Fibroblast of the aortic adventitia (primary cell): ENCODE data around the gene ABHD13. TPM values are rescaled to one million over a fixed set of nuclear protein-coding genes. Genes with fewer than 3 reads are reported as not detected.
"Not testable (repeated sequence)": the region's sequence is repeated elsewhere in the genome, so short reads cannot be mapped to it uniquely, and the experiment has no call there.

ENCODE experiments used
- DNase-seq: peaks from one replicate; pipeline ENCODE4 v3.0.0-alpha.2; 2010; ENCODE audit warnings: low read depth
- H3K4me3 ChIP-seq: 2 replicates; pipeline ENCODE4 v1.5.1; 2011; ENCODE audit warnings: low read depth, mild to moderate bottlenecking, control low read depth, low read length, moderate library complexity
- total RNA-seq: library from RNA; depleted of rRNA; stranded (reverse); fragments of >200 nt; gene quantifications from 2 replicates; pipeline ENCODE4 v1.2.3, GENCODE V29; 2012; ENCODE audit warnings: low replicate concordance
- TF ChIP-seq, protein P1 (sequence below): IDR thresholded peaks from 2 replicates; pipeline ENCODE4 v1.5.1; 2011; ENCODE audit warnings: mild to moderate bottlenecking, low read length, control low read depth, inconsistent platforms; ENCODE audit not compliant: insufficient read depth

The ABHD13 gene
- total RNA-seq, 1 donor: 10.2 TPM

DNA sequence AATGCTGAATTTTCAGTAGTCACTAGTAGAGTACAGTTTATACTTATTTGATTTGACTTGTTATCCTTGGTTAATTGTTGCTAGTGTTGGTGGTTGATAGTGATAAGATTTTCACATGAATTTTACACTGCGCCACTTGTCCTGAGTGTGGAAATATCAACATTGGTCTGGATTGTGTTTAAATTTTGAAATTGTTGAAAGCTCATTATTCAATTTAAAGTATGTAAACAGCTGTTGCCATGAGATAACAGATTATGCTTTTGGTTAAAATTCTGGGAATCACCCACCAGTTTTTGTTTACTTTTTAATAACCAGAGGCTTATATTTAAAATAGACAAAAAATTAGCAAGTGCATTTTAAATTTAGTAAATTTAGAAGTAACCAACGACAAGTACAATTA lies 39.1 kb downstream of the ABHD13 start:
- H3K4me3 ChIP-seq: no peak overlapping the region
- no peak for DNase-seq
- TF ChIP-seq, protein P1, sequence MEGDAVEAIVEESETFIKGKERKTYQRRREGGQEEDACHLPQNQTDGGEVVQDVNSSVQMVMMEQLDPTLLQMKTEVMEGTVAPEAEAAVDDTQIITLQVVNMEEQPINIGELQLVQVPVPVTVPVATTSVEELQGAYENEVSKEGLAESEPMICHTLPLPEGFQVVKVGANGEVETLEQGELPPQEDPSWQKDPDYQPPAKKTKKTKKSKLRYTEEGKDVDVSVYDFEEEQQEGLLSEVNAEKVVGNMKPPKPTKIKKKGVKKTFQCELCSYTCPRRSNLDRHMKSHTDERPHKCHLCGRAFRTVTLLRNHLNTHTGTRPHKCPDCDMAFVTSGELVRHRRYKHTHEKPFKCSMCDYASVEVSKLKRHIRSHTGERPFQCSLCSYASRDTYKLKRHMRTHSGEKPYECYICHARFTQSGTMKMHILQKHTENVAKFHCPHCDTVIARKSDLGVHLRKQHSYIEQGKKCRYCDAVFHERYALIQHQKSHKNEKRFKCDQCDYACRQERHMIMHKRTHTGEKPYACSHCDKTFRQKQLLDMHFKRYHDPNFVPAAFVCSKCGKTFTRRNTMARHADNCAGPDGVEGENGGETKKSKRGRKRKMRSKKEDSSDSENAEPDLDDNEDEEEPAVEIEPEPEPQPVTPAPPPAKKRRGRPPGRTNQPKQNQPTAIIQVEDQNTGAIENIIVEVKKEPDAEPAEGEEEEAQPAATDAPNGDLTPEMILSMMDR: no peak

DNA sequence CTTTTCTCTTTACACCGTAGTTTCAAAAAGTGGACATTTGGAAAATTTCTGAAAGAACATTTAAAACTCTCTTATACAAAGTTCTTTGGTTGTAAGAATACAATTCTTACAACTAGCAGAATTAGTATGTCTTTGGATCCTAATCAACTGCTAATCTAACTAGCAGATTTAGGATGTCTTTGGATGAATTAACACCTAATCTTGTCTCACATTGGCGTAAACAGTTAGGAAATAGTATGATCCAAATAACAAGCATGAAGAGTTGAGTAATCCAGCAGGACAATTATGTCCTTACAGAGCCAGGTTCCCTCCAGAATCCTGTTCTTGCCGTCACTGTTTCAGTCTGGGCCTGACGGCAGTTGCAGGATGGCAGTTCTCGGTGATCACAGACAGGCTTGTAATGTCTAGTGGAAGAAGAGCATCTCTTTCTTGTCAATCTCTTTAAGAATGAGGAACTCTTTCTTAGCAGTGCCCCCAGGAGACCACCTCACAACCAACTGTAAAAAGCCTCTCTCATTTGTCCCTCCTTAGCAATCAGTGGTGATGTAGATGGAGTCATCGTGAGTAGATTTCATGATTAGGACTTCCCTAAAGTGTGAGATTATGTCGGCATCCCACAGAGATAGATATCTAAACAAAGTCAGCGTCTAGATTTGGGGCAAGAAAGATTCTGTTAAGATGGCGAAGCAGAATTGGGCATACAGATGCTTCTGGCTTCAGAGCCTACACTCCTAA lies 45.6 kb downstream of the ABHD13 start:
- TF ChIP-seq, protein P1: no peak
- H3K4me3 ChIP-seq: no peak overlapping the region
- no peak for DNase-seq

DNA sequence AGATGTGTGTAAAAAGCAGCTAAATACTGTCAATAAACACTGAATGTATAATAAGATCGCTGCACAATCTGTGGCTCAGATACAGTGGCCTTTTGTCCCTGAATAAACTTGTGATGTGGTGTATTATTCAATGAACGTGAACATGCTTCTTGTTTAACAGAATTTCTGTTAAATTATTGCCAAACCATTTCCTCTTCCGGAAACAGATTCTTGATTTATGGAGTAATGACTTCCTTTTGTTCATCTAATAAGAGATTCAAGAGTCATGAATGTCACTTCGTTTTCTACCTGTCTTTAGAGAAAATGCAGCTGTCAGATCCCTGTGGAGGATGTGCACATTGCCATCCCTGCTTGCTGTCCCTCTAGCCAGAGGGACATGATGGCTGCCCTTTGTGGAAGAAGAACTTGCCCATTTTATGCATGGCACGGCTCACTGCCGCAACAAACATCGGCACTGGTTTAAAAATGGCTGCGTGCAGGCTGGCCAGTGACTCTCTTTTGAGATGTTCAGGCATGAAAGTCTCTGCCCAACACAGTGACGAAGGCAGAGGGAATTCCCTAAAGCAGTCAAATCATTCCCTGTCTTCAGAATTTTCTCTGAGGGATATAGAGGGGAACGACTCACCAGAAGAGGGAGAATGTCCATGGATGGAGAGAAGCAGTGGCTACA lies 48.3 kb downstream of the ABHD13 start:
- no peak overlapping the region for H3K4me3 ChIP-seq
- TF ChIP-seq, protein P1: no peak
- DNase-seq: no peak

DNA sequence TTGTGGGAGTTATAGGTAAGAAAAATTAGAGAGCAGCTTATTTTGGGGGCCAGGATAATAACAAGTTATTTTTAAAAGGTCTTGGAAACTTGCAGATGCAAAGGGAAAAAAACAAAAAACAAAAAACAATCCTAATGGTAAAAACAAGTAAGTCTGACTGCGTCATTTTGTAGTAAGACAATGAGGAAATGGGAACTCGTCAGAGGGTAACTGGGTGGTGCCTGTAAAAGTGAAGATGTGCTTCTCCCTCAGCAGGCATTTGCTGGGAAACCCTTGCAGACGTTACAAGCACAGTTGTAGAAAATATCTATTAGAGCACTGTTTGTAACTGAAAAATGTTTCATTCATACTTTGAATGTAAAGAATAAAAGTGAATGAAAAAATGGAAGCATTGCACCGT lies 49.2 kb downstream of the ABHD13 start:
- TF ChIP-seq, protein P1: no peak
- H3K4me3 ChIP-seq: no peak overlapping the region
- no peak for DNase-seq

DNA sequence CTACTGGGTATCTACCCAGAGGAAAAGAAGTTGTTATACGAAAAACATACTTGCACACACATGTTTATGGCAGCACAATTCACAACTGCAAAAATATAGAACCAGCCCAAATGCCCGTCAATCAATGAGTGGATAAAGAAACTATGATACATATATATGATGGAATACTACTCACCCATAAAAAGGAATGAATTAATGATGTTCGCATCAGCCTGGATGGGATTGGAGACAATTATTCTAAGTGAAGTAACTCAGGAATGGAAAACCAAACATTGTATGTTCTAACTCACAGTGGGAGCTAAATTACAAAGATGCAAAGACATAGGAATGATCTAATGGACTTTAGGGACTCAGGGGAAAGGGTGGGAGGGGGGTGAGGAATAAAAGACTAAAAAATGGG lies 49.7 kb downstream of the ABHD13 start:
- not testable (repeated sequence) for DNase-seq, H3K4me3 ChIP-seq

DNA sequence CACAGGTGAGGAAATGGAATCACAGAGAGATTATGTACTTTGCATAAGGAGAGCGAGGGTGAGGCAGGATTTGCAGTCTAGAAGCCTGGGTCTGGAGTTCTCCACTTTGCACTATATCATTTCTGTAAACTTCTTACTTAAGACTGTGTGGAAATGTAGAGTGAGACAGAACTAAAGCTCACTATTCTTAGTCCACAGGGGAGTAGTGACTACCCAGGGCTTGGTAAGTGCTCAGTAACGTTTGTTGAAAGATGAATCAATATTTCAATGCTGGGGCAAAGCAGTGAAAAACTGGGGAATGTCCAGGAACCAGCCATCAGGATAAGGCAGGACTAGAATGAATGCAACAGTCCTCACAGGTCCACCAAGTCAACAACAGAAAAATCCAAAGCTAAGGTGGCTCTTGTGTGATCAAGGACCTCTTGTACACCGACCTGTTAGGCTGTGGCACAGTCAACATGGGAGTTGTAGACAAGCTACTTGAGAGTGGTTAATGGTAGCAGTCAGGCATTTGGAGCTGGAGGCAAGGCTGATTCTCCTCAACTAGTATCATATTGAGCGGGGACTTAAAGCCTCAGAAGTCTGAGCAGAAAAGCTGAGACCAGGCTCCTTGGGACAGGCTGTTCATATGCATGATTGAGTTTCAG lies 50.4 kb downstream of the ABHD13 start:
- DNase-seq: no peak
- H3K4me3 ChIP-seq: no peak overlapping the region
- TF ChIP-seq, protein P1: no peak

DNA sequence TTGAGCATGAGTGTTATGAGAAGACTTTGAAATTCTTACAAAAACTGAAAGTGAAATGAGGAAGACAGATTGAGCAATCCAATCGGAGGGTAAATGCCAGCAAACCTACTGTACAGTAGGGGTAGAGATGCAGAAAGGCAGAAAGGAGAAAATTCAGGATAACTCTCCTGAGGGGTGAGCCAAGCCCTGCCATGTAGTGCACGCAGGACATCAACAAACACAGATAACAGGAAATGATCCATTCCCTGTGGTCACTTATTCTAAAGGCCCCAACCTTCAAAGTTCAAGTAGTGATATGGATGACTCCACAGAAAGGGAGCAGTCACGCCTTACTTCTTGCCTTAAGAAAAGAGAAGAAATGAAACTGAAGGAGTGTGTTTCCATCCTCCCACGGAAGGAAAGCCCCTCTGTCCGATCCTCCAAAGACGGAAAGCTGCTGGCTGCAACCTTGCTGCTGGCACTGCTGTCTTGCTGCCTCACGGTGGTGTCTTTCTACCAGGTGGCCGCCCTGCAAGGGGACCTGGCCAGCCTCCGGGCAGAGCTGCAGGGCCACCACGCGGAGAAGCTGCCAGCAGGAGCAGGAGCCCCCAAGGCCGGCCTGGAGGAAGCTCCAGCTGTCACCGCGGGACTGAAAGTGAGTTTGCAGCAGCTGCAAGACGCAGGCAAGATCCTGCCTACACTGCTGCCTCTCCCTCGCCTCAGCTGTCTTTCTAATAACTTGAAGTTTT lies 51.6 kb downstream of the ABHD13 start, which contains the start of gene TNFSF13B:
TNFSF13B (plus strand) TSS at position 118 of the 728 bp plus-strand sequence; CDS start at position 296, 178 bp downstream.
- DNase-seq: peak; percentile 62

More for the DNA sequence above, 51.6 kb downstream of the ABHD13 start, which contains the start of gene TNFSF13B:
- peak within 1 kb of the TSS; percentile 64 for H3K4me3 ChIP-seq
- TF ChIP-seq, protein P1: no peak
